ENCODE results near the gene TFEB.

TFEB gene

GRCh38 chr6:41720262-41720620, 15.2 kb downstream of the TFEB start:
- H2AFZ ChIP-seq (ENCODE audit: low read length, unreplicated experiment) = no peak overlapping the region
- peaks cover 19% of the 10 kb centered on the region for H3K4me1 ChIP-seq (ENCODE audit: control insufficient read depth, insufficient read depth, low read length, unreplicated experiment)
- no peak overlapping the region for H3K4me3 ChIP-seq (ENCODE audit: low read depth, low read length)
- H3K36me3 ChIP-seq (ENCODE audit: insufficient read depth, low read length) = no peaks in the 10 kb centered on the region
- no peak overlapping the region for H3K27ac ChIP-seq (ENCODE audit: low read depth, low read length)
- no peaks in the 10 kb centered on the region for H3K27me3 ChIP-seq (ENCODE audit: insufficient read depth, low read length)
- H3K79me2 ChIP-seq (ENCODE audit: control insufficient read depth, insufficient read depth, low read length, unreplicated experiment) = no peaks in the 10 kb centered on the region

DNA sequence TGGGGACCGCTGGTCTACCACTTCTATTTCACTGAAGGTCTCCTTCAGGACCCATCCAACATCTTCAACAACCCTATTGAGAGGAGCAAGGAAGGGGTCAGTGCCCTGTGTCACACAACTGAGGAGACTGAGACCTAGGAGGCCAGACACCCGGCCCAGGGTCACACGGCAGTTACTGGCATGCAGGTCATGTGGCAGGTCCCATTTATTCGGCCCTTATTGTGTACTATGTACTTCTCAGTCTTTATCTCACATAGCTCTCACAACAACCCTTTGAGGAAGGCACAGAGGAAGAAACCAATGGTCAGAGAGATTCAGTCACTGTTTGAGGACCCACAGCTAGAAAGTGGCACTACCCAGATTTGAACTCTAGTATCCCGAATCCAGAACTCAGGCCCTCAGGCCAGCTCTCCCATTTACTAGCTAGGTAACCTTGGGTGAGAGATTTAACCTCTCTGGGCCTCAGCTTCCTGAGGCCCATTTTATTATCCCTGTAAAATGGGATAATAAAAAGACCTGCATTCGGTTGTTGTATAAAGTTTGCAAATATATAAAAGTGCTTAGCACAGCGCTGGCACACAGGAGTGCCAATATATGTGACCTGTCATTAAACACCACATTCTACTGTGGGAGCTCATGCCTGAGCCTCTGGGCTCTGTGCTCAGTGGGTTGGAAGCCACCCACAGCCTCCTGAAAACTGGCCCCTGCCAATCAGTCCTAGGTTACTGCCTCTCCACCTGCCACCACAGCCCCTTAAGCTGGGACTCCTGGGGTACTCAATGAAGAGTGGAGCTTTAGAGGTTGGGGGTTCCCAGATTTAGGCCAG, 15.8 kb downstream of the TFEB start:
- Histone ChIP-seq H3K4me1 (ENCODE audit: control insufficient read depth, insufficient read depth, low read length, unreplicated experiment) (peaks cover 19% of the 10 kb centered on the region), H3K79me2 (ENCODE audit: control insufficient read depth, insufficient read depth, low read length, unreplicated experiment) (no peaks in the 10 kb centered on the region), H3K27ac (ENCODE audit: low read depth, low read length) (no peak overlapping the region)

DNA sequence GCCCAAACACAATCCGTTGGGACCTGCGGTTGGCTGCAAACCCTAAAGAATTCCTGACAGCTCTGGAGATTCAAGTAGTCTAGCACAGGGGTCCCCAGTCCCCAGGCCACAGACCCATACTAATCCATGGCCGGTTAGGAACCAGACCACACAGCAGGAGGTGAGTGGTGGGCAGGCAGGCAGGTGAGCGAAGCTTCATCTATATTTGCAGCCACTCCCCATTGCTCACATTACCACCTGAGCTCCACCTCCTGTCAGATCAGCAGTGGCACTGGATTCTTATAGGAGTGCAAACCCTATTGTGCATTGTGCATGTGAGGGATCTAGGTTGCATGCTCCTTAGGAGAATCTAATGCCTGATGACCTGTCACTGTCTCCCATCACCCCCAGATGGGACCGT, 16.6 kb downstream of the TFEB start:
- no peaks in the 10 kb centered on the region for H3K36me3 ChIP-seq (ENCODE audit: insufficient read depth, low read length)
- no peaks in the 10 kb centered on the region for H3K79me2 ChIP-seq (ENCODE audit: control insufficient read depth, insufficient read depth, low read length, unreplicated experiment)
- H3K27me3 ChIP-seq (ENCODE audit: insufficient read depth, low read length) = no peaks in the 10 kb centered on the region
- H2AFZ ChIP-seq (ENCODE audit: low read length, unreplicated experiment) = no peak overlapping the region
- H3K4me3 ChIP-seq (ENCODE audit: low read depth, low read length) = no peak overlapping the region
- H3K27ac ChIP-seq (ENCODE audit: low read depth, low read length) = no peak overlapping the region
- peaks cover 12% of the 10 kb centered on the region for H3K4me1 ChIP-seq (ENCODE audit: control insufficient read depth, insufficient read depth, low read length, unreplicated experiment)

More for the DNA sequence above, 15.8 kb downstream of the TFEB start:
- Histone ChIP-seq H2AFZ (ENCODE audit: low read length, unreplicated experiment) (no peak overlapping the region), H3K27me3 (ENCODE audit: insufficient read depth, low read length) (no peaks in the 10 kb centered on the region), H3K4me3 (ENCODE audit: low read depth, low read length) (no peak overlapping the region), H3K36me3 (ENCODE audit: insufficient read depth, low read length) (no peaks in the 10 kb centered on the region)

- H2AFZ ChIP-seq (ENCODE audit: low read length, unreplicated experiment) = no peak overlapping the region
- no peak overlapping the region for H3K27ac ChIP-seq (ENCODE audit: low read depth, low read length)
- no peaks in the 10 kb centered on the region for H3K36me3 ChIP-seq (ENCODE audit: insufficient read depth, low read length)
- H3K4me3 ChIP-seq (ENCODE audit: low read depth, low read length) = no peak overlapping the region
- no peaks in the 10 kb centered on the region for H3K79me2 ChIP-seq (ENCODE audit: control insufficient read depth, insufficient read depth, low read length, unreplicated experiment)
- H3K27me3 ChIP-seq (ENCODE audit: insufficient read depth, low read length) = no peaks in the 10 kb centered on the region
- peaks cover 16% of the 10 kb centered on the region for H3K4me1 ChIP-seq (ENCODE audit: control insufficient read depth, insufficient read depth, low read length, unreplicated experiment)
These were observed 18.0 kb downstream of the TFEB start for GRCh38 chr6:41717392-41717736.

- H3K36me3 ChIP-seq (ENCODE audit: insufficient read depth, low read length) = no peaks in the 10 kb centered on the region
- H3K27me3 ChIP-seq (ENCODE audit: insufficient read depth, low read length) = no peaks in the 10 kb centered on the region
- H3K27ac ChIP-seq (ENCODE audit: low read depth, low read length) = no peak overlapping the region
- H3K79me2 ChIP-seq (ENCODE audit: control insufficient read depth, insufficient read depth, low read length, unreplicated experiment) = no peaks in the 10 kb centered on the region
- no peak overlapping the region for H2AFZ ChIP-seq (ENCODE audit: low read length, unreplicated experiment)
- H3K4me3 ChIP-seq (ENCODE audit: low read depth, low read length) = no peak overlapping the region
- peaks cover 20% of the 10 kb centered on the region for H3K4me1 ChIP-seq (ENCODE audit: control insufficient read depth, insufficient read depth, low read length, unreplicated experiment)
These were observed 18.7 kb downstream of the TFEB start for GRCh38 chr6:41716516-41717391.

DNA sequence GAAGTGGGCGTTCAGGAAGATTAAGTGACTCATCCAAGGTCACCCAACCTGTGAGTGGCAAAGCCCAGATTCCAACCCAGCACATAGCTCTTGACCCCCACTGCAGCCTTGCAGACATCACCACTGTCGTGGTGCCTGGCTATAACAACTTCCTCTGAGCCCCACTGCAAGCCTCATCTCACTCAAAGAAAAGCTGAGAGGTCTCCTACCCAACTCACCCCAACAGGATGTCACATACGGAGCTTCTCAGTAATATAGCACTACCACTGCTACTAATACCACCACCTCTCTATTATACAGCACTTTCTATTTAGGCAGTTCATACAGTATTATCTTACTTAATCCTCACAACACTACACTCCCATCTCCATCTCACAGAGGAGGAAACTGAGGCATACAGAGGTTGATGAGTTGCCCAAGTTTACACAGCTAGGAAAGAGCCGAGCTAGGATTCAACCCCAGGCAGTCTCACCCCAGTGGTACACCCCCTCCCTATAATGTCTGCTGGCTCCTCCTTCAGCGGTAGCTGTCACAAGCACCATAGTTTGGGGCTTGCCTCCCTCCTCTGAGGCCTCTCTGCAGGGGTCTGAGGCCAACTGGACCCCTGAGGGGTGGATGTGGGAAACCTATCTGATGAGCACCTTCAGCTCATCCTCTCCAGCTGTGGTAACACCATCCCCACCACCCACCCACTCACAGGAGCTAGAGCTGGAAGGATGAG, 19.5 kb downstream of the TFEB start:
- no peaks in the 10 kb centered on the region for H3K79me2 ChIP-seq (ENCODE audit: control insufficient read depth, insufficient read depth, low read length, unreplicated experiment)

GRCh38 chr6:41714556-41715273, 20.7 kb downstream of the TFEB start:
- no peak overlapping the region for H3K27ac ChIP-seq (ENCODE audit: low read depth, low read length)
- peaks cover 20% of the 10 kb centered on the region for H3K4me1 ChIP-seq (ENCODE audit: control insufficient read depth, insufficient read depth, low read length, unreplicated experiment)
- H3K36me3 ChIP-seq (ENCODE audit: insufficient read depth, low read length) = no peaks in the 10 kb centered on the region
- no peak overlapping the region for H3K4me3 ChIP-seq (ENCODE audit: low read depth, low read length)
- H3K79me2 ChIP-seq (ENCODE audit: control insufficient read depth, insufficient read depth, low read length, unreplicated experiment) = no peaks in the 10 kb centered on the region
- no peaks in the 10 kb centered on the region for H3K27me3 ChIP-seq (ENCODE audit: insufficient read depth, low read length)
- no peak overlapping the region for H2AFZ ChIP-seq (ENCODE audit: low read length, unreplicated experiment)

More for the DNA sequence above, 19.5 kb downstream of the TFEB start:
- Histone ChIP-seq H2AFZ (ENCODE audit: low read length, unreplicated experiment) (no peak overlapping the region), H3K4me3 (ENCODE audit: low read depth, low read length) (no peak overlapping the region), H3K27me3 (ENCODE audit: insufficient read depth, low read length) (no peaks in the 10 kb centered on the region), H3K27ac (ENCODE audit: low read depth, low read length) (no peak overlapping the region), H3K4me1 (ENCODE audit: control insufficient read depth, insufficient read depth, low read length, unreplicated experiment) (peaks cover 20% of the 10 kb centered on the region), H3K36me3 (ENCODE audit: insufficient read depth, low read length) (no peaks in the 10 kb centered on the region)

- no peak overlapping the region for H2AFZ ChIP-seq (ENCODE audit: low read length, unreplicated experiment)
- no peak overlapping the region for H3K4me3 ChIP-seq (ENCODE audit: low read depth, low read length)
- no peaks in the 10 kb centered on the region for H3K27me3 ChIP-seq (ENCODE audit: insufficient read depth, low read length)
- no peaks in the 10 kb centered on the region for H3K36me3 ChIP-seq (ENCODE audit: insufficient read depth, low read length)
- H3K79me2 ChIP-seq (ENCODE audit: control insufficient read depth, insufficient read depth, low read length, unreplicated experiment) = no peaks in the 10 kb centered on the region
- H3K27ac ChIP-seq (ENCODE audit: low read depth, low read length) = no peak overlapping the region
- peaks cover 20% of the 10 kb centered on the region for H3K4me1 ChIP-seq (ENCODE audit: control insufficient read depth, insufficient read depth, low read length, unreplicated experiment)
These were observed 21.6 kb downstream of the TFEB start for GRCh38 chr6:41713650-41714291.

DNA sequence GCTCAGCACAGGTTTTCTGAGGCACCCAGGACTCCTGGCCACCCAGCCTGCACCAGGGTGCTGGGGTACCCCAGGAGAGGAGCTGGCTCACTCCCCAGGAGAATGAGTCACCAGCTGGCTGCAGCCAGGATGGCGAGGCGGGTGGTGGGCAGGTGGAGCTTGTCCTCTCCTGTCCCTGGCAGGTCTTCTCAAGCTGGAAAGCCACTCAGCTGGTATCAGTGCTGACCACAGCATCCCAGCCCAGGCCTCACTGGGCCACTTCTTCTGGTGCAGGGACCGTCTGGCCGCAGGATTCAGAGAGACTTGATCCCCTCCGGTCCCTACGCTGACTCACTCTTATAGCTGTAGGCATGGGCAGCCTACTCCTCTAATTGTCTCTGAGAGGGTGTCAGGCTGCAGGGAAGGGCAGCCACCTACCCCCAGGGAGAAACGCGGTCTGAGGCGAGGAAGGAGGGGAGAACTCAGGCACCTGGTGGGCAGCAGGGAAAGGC, 22.2 kb downstream of the TFEB start:
- Histone ChIP-seq H3K4me3 (ENCODE audit: low read depth, low read length) (no peak overlapping the region), H3K36me3 (ENCODE audit: insufficient read depth, low read length) (no peaks in the 10 kb centered on the region), H3K27me3 (ENCODE audit: insufficient read depth, low read length) (no peaks in the 10 kb centered on the region), H3K27ac (ENCODE audit: low read depth, low read length) (no peak overlapping the region), H2AFZ (ENCODE audit: low read length, unreplicated experiment) (no peak overlapping the region), H3K79me2 (ENCODE audit: control insufficient read depth, insufficient read depth, low read length, unreplicated experiment) (no peaks in the 10 kb centered on the region), H3K4me1 (ENCODE audit: control insufficient read depth, insufficient read depth, low read length, unreplicated experiment) (peaks cover 20% of the 10 kb centered on the region)
